ENCODE results near the gene FAM133A.

FAM133A gene

DNA sequence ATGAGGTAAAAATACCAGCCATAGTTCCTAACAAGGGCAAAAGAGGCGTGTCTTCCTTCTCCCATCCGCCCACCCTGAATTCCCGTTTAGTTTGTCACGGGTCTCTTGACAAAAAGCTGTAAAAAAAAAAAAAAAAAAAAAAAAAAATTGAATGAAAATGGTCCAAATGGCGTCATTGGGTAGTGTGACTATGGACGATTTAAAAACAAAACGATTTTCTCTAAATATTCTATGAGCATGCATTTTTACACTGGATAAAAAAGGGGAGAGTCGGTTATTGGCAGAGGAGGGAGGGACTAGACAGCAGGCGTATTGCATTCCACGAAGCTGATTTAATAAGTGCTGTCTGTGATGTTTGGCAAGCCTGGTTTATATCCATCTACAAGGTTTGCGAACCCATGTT, at the start of gene FAM133A:
FAM133A (plus strand) TSS at position 338 of the 403 bp plus-strand sequence. CDS start 35,214 bp downstream, outside the sequence.
- Histone ChIP-seq H3K4me1 (ENCODE audit: control insufficient read depth, low read depth, low read length) (peaks cover 20% of the 10 kb centered on the region), H3K4me3 (ENCODE audit: low read length) (peak within 1 kb of the TSS; percentile 97), H3K27me3 (ENCODE audit: control insufficient read depth, insufficient read depth, low read length) (no peaks in the 10 kb centered on the region), H3K9ac (ENCODE audit: low read length) (peak within 1 kb of the TSS; percentile 78), H3K27ac (ENCODE audit: low read length) (peak within 1 kb of the TSS; percentile 73), H3K9me3 (ENCODE audit: control insufficient read depth, low read depth, low read length) (no peaks in the 10 kb centered on the region), H3K36me3 (ENCODE audit: control insufficient read depth, low read depth, low read length) (peaks cover 14% of the 10 kb centered on the region)

- no peak overlapping the region for H3K27ac ChIP-seq (ENCODE audit: low read length)
- no peak overlapping the region for H3K4me3 ChIP-seq (ENCODE audit: low read length)
- no peaks in the 10 kb centered on the region for H3K4me1 ChIP-seq (ENCODE audit: control insufficient read depth, low read depth, low read length)
- peaks cover 10% of the 10 kb centered on the region for H3K9me3 ChIP-seq (ENCODE audit: control insufficient read depth, low read depth, low read length)
- H3K36me3 ChIP-seq (ENCODE audit: control insufficient read depth, low read depth, low read length) = no peaks in the 10 kb centered on the region
- no peak overlapping the region for H3K9ac ChIP-seq (ENCODE audit: low read length)
- no peaks in the 10 kb centered on the region for H3K27me3 ChIP-seq (ENCODE audit: control insufficient read depth, insufficient read depth, low read length)
Measured at GRCh38 chrX:93637591-93637990, 36.4 kb upstream of the FAM133A start.

DNA sequence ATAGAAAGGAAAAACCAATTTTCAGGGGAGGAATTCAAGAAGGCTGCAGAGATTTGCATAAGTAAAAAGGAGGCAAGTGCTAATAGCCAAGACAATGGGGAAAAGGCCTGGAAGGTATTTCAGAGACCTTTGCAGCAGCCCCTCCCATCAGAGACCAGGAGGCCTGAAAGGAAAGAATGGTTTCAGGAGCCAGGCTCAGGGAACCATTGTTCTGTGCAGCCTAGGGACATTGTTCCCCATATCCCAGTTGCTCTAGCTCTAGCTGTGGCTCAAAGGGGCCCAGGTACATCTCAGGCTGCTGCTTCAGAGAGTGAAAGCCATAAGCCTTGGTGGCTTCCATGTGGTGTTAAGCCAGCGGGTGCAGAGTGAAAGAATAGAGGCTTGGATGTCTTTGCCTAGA, 24.6 kb upstream of the FAM133A start:
- H3K27me3 ChIP-seq (ENCODE audit: control insufficient read depth, insufficient read depth, low read length) = no peaks in the 10 kb centered on the region
- H3K9me3 ChIP-seq (ENCODE audit: control insufficient read depth, low read depth, low read length) = no peaks in the 10 kb centered on the region
- H3K36me3 ChIP-seq (ENCODE audit: control insufficient read depth, low read depth, low read length) = no peaks in the 10 kb centered on the region
- H3K4me1 ChIP-seq (ENCODE audit: control insufficient read depth, low read depth, low read length) = no peaks in the 10 kb centered on the region
- no peak overlapping the region for H3K4me3 ChIP-seq (ENCODE audit: low read length)
- no peak overlapping the region for H3K27ac ChIP-seq (ENCODE audit: low read length)
- no peak overlapping the region for H3K9ac ChIP-seq (ENCODE audit: low read length)

- Histone ChIP-seq H3K4me1 (ENCODE audit: control insufficient read depth, low read depth, low read length) (no peaks in the 10 kb centered on the region), H3K9ac (ENCODE audit: low read length) (no peak overlapping the region), H3K4me3 (ENCODE audit: low read length) (no peak overlapping the region), H3K27me3 (ENCODE audit: control insufficient read depth, insufficient read depth, low read length) (no peaks in the 10 kb centered on the region), H3K27ac (ENCODE audit: low read length) (no peak overlapping the region), H3K36me3 (ENCODE audit: control insufficient read depth, low read depth, low read length) (no peaks in the 10 kb centered on the region), H3K9me3 (ENCODE audit: control insufficient read depth, low read depth, low read length) (no peaks in the 10 kb centered on the region)
Measured at GRCh38 chrX:93660575-93660974, 13.4 kb upstream of the FAM133A start.

DNA sequence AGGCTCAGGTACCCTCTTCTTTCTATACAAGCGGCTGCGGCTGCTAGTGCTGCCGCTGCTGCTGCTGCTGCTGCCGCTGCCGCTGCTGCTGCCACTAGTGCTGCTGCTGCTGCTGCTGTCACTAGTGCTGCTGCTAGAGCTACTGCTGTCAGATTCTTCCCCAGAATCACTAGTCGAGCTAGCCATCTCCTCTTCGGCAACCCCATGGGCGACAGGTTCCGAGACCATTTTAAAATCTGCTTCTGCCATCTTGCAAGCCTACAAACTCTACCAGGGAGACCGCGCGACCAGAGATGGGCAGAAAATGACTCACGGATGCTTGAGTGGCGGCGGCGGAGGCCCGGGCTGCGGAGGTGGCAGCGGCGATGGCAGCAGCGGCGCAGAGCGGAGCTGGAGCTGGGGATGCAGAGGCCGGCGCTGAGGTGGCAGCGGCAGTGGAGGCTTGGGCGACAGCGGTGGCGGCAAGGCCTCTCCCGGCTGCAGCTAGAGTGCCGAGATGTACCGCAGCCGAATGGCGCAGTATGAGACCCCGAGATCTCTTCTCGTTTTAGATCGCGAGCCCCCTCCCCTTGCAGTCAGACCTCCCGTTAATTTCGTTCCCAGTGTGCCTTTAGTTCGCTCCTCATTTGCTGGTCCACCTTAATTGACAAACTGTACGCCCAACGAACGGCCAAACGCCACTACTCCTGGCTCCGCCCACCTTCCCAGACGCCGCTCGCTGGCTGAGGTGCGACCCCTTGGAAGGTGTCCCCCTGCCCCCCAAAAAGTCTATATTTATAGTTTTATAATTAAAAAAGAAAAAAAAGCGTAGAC, 744 bp upstream of the FAM133A start, which contains the start of gene NAP1L3:
NAP1L3 (minus strand) TSS at position 523 of the 813 bp plus-strand sequence; CDS start at position 249, 274 bp downstream.
- peaks cover 20% of the 10 kb centered on the region for H3K4me1 ChIP-seq (ENCODE audit: control insufficient read depth, low read depth, low read length)
- peak within 1 kb of the TSS; percentile 73 for H3K27ac ChIP-seq (ENCODE audit: low read length)
- peak within 1 kb of the TSS; percentile 97 for H3K4me3 ChIP-seq (ENCODE audit: low read length)
- H3K36me3 ChIP-seq (ENCODE audit: control insufficient read depth, low read depth, low read length) = peaks cover 14% of the 10 kb centered on the region
- peak within 1 kb of the TSS; percentile 78 for H3K9ac ChIP-seq (ENCODE audit: low read length)
- no peaks in the 10 kb centered on the region for H3K27me3 ChIP-seq (ENCODE audit: control insufficient read depth, insufficient read depth, low read length)
- H3K9me3 ChIP-seq (ENCODE audit: control insufficient read depth, low read depth, low read length) = no peaks in the 10 kb centered on the region

GRCh38 chrX:93695981-93696380, 22.0 kb downstream of the FAM133A start:
- no peaks in the 10 kb centered on the region for H3K27me3 ChIP-seq (ENCODE audit: control insufficient read depth, insufficient read depth, low read length)
- H3K27ac ChIP-seq (ENCODE audit: low read length) = no peak overlapping the region
- no peak overlapping the region for H3K4me3 ChIP-seq (ENCODE audit: low read length)
- H3K4me1 ChIP-seq (ENCODE audit: control insufficient read depth, low read depth, low read length) = peaks cover 5% of the 10 kb centered on the region
- H3K9ac ChIP-seq (ENCODE audit: low read length) = no peak overlapping the region
- no peaks in the 10 kb centered on the region for H3K9me3 ChIP-seq (ENCODE audit: control insufficient read depth, low read depth, low read length)
- no peaks in the 10 kb centered on the region for H3K36me3 ChIP-seq (ENCODE audit: control insufficient read depth, low read depth, low read length)

DNA sequence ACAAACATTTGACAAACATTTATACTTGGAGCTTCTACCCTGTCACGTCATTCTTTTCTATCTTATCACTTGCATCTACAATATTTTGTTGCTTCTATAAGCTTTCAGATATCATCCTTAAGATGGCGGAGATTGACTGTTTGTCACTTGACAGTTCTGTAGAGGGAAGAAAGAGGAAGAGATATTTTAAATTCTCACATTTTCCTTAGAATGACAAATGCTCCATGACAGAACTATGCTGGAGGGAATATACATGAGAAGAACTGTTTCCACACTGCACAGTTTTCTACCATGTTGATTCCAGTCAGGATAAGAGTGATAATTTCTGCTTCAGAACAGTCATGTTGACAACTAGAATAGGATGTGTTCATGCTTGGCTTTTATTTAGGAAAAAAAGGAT, 29.7 kb downstream of the FAM133A start:
- Histone ChIP-seq H3K9ac (ENCODE audit: low read length) (no peak overlapping the region), H3K27me3 (ENCODE audit: control insufficient read depth, insufficient read depth, low read length) (no peaks in the 10 kb centered on the region), H3K4me1 (ENCODE audit: control insufficient read depth, low read depth, low read length) (no peaks in the 10 kb centered on the region)

GRCh38 chrX:93711076-93711475, 37.1 kb downstream of the FAM133A start:
- Histone ChIP-seq H3K4me1 (ENCODE audit: control insufficient read depth, low read depth, low read length) (no peaks in the 10 kb centered on the region), H3K27ac (ENCODE audit: low read length) (no peak overlapping the region), H3K4me3 (ENCODE audit: low read length) (no peak overlapping the region), H3K9ac (ENCODE audit: low read length) (no peak overlapping the region), H3K27me3 (ENCODE audit: control insufficient read depth, insufficient read depth, low read length) (no peaks in the 10 kb centered on the region), H3K9me3 (ENCODE audit: control insufficient read depth, low read depth, low read length) (no peaks in the 10 kb centered on the region), H3K36me3 (ENCODE audit: control insufficient read depth, low read depth, low read length) (no peaks in the 10 kb centered on the region)

More for the DNA sequence above, 29.7 kb downstream of the FAM133A start:
- H3K36me3 ChIP-seq (ENCODE audit: control insufficient read depth, low read depth, low read length) = no peaks in the 10 kb centered on the region
- no peaks in the 10 kb centered on the region for H3K9me3 ChIP-seq (ENCODE audit: control insufficient read depth, low read depth, low read length)
- no peak overlapping the region for H3K4me3 ChIP-seq (ENCODE audit: low read length)
- H3K27ac ChIP-seq (ENCODE audit: low read length) = no peak overlapping the region

DNA sequence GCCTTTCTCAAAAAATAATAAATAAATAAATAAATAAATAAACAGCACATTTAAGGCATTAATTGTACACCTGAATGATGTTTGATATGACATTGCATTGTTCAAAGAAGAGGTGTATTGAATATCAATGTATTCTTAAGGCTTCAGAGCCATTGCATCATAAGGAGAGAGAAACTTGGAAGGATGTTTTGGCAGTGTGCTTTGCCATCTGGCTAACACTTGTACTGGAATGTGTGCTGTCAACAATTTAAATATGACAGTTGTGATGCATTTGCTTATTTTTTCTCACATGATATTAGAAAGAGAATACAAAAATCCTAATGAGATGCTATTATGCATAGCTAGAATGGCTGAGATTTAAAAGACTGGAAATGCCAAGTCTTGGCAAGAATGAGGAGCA, 67.8 kb downstream of the FAM133A start:
- no peaks in the 10 kb centered on the region for H3K36me3 ChIP-seq (ENCODE audit: control insufficient read depth, low read depth, low read length)
- H3K27me3 ChIP-seq (ENCODE audit: control insufficient read depth, insufficient read depth, low read length) = no peaks in the 10 kb centered on the region
- peaks cover 11% of the 10 kb centered on the region for H3K4me1 ChIP-seq (ENCODE audit: control insufficient read depth, low read depth, low read length)
- H3K9ac ChIP-seq (ENCODE audit: low read length) = no peak overlapping the region
- H3K4me3 ChIP-seq (ENCODE audit: low read length) = no peak overlapping the region
- no peak overlapping the region for H3K27ac ChIP-seq (ENCODE audit: low read length)
- no peaks in the 10 kb centered on the region for H3K9me3 ChIP-seq (ENCODE audit: control insufficient read depth, low read depth, low read length)

GRCh38 chrX:93760163-93760562, 86.2 kb downstream of the FAM133A start:
- H3K4me3 ChIP-seq (ENCODE audit: low read length) = no peak overlapping the region
- H3K9me3 ChIP-seq (ENCODE audit: control insufficient read depth, low read depth, low read length) = no peaks in the 10 kb centered on the region
- no peaks in the 10 kb centered on the region for H3K36me3 ChIP-seq (ENCODE audit: control insufficient read depth, low read depth, low read length)
- H3K27me3 ChIP-seq (ENCODE audit: control insufficient read depth, insufficient read depth, low read length) = no peaks in the 10 kb centered on the region
- no peak overlapping the region for H3K9ac ChIP-seq (ENCODE audit: low read length)
- H3K4me1 ChIP-seq (ENCODE audit: control insufficient read depth, low read depth, low read length) = peaks cover 20% of the 10 kb centered on the region
- H3K27ac ChIP-seq (ENCODE audit: low read length) = no peak overlapping the region
